ENCODE results near the gene DLST. TPM values are rescaled to one million over a fixed set of nuclear protein-coding genes. Genes with fewer than 3 reads are reported as not detected.
A peak's percentile ranks its signal among the peaks of the same experiment; 100 is the strongest.
"Not testable (repeated sequence)": the region's sequence is repeated elsewhere in the genome, so short reads cannot be mapped to it uniquely, and the experiment has no call there.

Gene DLST
- total RNA-seq, 2 experiments from 2014 or later = 106 to 119 TPM

- DNase-seq = no peak
- Mint-ChIP-seq H3K27me3 (peaks cover 16% of the 10 kb centered on the region), H3K4me1 (peaks cover 8% of the 10 kb centered on the region), H3K9me3 (ENCODE audit: low read depth) (no peaks in the 10 kb centered on the region), H3K27ac (no peak overlapping the region), H3K4me3 (no peak overlapping the region), H3K36me3 (no peaks in the 10 kb centered on the region)
- no peak for ATAC-seq
- CTCF ChIA-PET = interaction anchor here (1.1 to 1.3 kb wide), 2 partner anchors 76 to 156 kb away, joined by 3 read pairs; no protein-coding TSS in a partner anchor
These were observed 50.7 kb downstream of the DLST start for GRCh38 chr14:74932401-74932901.

DNA sequence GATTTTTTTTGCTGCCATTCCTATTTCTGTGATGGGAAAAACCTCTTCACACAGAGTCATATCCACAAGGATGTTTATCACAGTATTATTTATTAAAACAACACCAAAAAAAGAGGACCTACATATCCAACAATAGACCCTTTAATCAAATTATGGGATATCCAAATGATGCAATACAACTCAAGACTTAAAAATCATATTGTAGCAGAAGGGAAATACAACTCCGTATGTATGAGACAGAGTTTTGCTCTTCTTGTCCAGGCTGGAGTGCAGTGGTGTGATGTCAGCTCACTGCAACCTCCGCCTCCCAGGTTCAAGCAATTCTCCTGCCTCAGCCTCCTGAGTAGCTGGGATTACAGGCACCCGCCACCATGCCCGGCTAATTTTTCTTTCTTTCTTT lies 51.2 kb downstream of the DLST start:
- H3K36me3 Mint-ChIP-seq, DNase-seq, H3K4me1 Mint-ChIP-seq: not testable (repeated sequence)

GRCh38 chr14:74934041-74934440 lies 52.3 kb downstream of the DLST start:
- H3K36me3 Mint-ChIP-seq = no peaks in the 10 kb centered on the region
- H3K9me3 Mint-ChIP-seq (ENCODE audit: low read depth) = no peaks in the 10 kb centered on the region
- CTCF ChIA-PET = interaction anchor here (1.0 to 1.6 kb wide), 5 partner anchors 12 to 155 kb away, joined by 3 to 5 read pairs (median 4); no protein-coding TSS in a partner anchor
- H3K4me3 Mint-ChIP-seq = no peak overlapping the region
- peaks cover 9% of the 10 kb centered on the region for H3K4me1 Mint-ChIP-seq
- H3K27ac Mint-ChIP-seq = no peak overlapping the region
- ATAC-seq = no peak
- DNase-seq = no peak
- peaks cover 10% of the 10 kb centered on the region for H3K27me3 Mint-ChIP-seq

More for the DNA sequence above, 51.2 kb downstream of the DLST start:
- peaks cover 11% of the 10 kb centered on the region for H3K27me3 Mint-ChIP-seq
- not testable (repeated sequence) for H3K4me3 Mint-ChIP-seq; H3K9me3 Mint-ChIP-seq (ENCODE audit: low read depth); ATAC-seq; H3K27ac Mint-ChIP-seq
- CTCF ChIA-PET = interaction anchor here (1.0 to 1.1 kb wide), 2 partner anchors 27 to 155 kb away, joined by 3 read pairs; no protein-coding TSS in a partner anchor

DNA sequence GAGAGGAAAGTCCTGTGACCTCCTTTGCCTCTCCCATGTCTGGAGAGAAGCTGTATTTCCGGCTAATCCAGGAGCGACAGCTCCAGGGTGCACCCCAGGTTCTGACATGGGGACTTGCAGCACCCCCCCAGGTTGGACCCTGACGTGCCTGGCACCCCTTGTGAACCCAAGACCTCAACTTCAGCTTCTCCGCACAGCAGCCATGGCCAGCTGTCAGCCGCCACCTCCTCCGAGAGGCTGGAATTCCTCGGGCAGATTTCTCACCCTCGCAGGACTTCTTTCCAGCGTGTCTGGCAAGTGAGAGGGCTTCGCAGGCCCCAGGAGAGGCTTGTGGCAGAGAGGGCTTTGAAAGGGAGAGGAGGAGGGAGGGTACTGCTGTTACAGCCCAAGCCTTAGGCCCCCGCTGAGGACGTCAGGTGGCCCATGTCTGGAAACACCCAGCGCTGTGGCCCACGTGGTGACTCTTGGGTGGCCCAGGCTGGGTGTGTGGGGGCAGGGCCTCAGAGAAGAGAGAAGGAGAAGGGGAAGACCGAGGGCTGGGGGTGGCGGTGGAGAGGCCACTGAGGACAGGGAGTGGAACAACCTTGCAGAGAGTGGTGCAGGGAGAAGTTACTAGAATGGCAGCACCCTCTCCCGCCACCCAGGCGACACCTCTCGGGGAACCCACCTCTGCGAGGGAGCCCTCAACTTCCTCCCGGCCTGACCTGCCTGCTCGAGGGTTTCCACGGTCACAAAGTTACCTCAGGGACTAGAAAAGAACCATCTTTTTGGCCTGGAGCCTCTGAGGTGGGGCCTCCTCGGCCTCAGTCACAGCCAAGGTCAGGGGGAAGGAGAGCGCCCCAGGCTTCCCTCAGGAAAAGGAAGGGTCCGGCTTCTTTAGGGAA lies 53.0 kb downstream of the DLST start:
- no peaks in the 10 kb centered on the region for H3K9me3 Mint-ChIP-seq (ENCODE audit: low read depth)
- ATAC-seq = no peak
- peaks cover 7% of the 10 kb centered on the region for H3K4me1 Mint-ChIP-seq
- CTCF ChIA-PET = interaction anchor here (1.0 to 1.6 kb wide), 5 partner anchors 12 to 154 kb away, joined by 3 to 5 read pairs (median 4); no protein-coding TSS in a partner anchor
- peaks cover 8% of the 10 kb centered on the region for H3K27me3 Mint-ChIP-seq
- no peak overlapping the region for H3K4me3 Mint-ChIP-seq
- no peak overlapping the region for H3K27ac Mint-ChIP-seq
- H3K36me3 Mint-ChIP-seq = no peaks in the 10 kb centered on the region
- DNase-seq = no peak

DNA sequence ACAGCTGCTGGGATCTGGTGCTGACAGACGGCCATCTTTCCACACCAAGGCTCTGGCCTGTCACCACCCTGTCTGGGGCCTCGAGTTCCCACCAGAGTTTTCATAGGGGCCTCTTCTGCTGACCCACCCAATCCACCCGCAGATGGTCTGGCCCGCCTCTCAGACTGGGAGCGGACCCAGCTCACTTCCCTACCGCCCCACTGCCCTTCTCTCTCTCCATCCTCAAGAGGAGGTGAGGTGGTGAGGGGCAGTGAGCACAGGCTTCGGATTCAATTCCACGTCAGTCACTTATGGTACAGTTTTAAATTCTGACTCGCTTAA lies 53.6 kb downstream of the DLST start:
- Mint-ChIP-seq H3K4me3 (no peak overlapping the region), H3K4me1 (peaks cover 12% of the 10 kb centered on the region), H3K9me3 (ENCODE audit: low read depth) (no peaks in the 10 kb centered on the region), H3K36me3 (no peaks in the 10 kb centered on the region), H3K27ac (no peak overlapping the region), H3K27me3 (peaks cover 7% of the 10 kb centered on the region)
- no peak for DNase-seq
- no peak for ATAC-seq
- CTCF ChIA-PET = interaction anchor here (1.5 kb wide), 1 partner anchor 11 kb away, joined by 4 read pairs; no protein-coding TSS in a partner anchor

- no peaks in the 10 kb centered on the region for H3K36me3 Mint-ChIP-seq
- peaks cover 17% of the 10 kb centered on the region for H3K4me1 Mint-ChIP-seq
- ATAC-seq (no peak), DNase-seq (no peak)
- H3K27ac Mint-ChIP-seq = no peak overlapping the region
- no peaks in the 10 kb centered on the region for H3K9me3 Mint-ChIP-seq (ENCODE audit: low read depth)
- H3K27me3 Mint-ChIP-seq = peaks cover 5% of the 10 kb centered on the region
- CTCF ChIA-PET = interaction anchor here (1.1 to 1.6 kb wide), 4 partner anchors 10 to 152 kb away, joined by 3 to 6 read pairs (median 4); no protein-coding TSS in a partner anchor
- no peak overlapping the region for H3K4me3 Mint-ChIP-seq
These were observed 54.4 kb downstream of the DLST start for GRCh38 chr14:74936151-74936550.

GRCh38 chr14:74936731-74937130 lies 55.0 kb downstream of the DLST start:
- peaks cover 5% of the 10 kb centered on the region for H3K27me3 Mint-ChIP-seq
- CTCF ChIA-PET = interaction anchor here (1.0 to 1.6 kb wide), 5 partner anchors 8 to 152 kb away, joined by 3 to 6 read pairs (median 3); no protein-coding TSS in a partner anchor
- H3K9me3 Mint-ChIP-seq (ENCODE audit: low read depth) = no peaks in the 10 kb centered on the region
- no peak for DNase-seq
- ATAC-seq = no peak
- no peak overlapping the region for H3K27ac Mint-ChIP-seq
- no peak overlapping the region for H3K4me3 Mint-ChIP-seq
- H3K4me1 Mint-ChIP-seq = peaks cover 23% of the 10 kb centered on the region
- H3K36me3 Mint-ChIP-seq = no peaks in the 10 kb centered on the region

GRCh38 chr14:74937171-74937570 lies 55.5 kb downstream of the DLST start:
- H3K27ac Mint-ChIP-seq = no peak overlapping the region
- ATAC-seq (no peak), DNase-seq (no peak)
- peaks cover 5% of the 10 kb centered on the region for H3K27me3 Mint-ChIP-seq
- peaks cover 27% of the 10 kb centered on the region for H3K4me1 Mint-ChIP-seq
- no peak overlapping the region for H3K4me3 Mint-ChIP-seq
- no peaks in the 10 kb centered on the region for H3K36me3 Mint-ChIP-seq
- CTCF ChIA-PET = interaction anchor here (1.0 to 1.6 kb wide), 5 partner anchors 8 to 151 kb away, joined by 3 to 6 read pairs (median 3); no protein-coding TSS in a partner anchor
- H3K9me3 Mint-ChIP-seq (ENCODE audit: low read depth) = no peaks in the 10 kb centered on the region

DNA sequence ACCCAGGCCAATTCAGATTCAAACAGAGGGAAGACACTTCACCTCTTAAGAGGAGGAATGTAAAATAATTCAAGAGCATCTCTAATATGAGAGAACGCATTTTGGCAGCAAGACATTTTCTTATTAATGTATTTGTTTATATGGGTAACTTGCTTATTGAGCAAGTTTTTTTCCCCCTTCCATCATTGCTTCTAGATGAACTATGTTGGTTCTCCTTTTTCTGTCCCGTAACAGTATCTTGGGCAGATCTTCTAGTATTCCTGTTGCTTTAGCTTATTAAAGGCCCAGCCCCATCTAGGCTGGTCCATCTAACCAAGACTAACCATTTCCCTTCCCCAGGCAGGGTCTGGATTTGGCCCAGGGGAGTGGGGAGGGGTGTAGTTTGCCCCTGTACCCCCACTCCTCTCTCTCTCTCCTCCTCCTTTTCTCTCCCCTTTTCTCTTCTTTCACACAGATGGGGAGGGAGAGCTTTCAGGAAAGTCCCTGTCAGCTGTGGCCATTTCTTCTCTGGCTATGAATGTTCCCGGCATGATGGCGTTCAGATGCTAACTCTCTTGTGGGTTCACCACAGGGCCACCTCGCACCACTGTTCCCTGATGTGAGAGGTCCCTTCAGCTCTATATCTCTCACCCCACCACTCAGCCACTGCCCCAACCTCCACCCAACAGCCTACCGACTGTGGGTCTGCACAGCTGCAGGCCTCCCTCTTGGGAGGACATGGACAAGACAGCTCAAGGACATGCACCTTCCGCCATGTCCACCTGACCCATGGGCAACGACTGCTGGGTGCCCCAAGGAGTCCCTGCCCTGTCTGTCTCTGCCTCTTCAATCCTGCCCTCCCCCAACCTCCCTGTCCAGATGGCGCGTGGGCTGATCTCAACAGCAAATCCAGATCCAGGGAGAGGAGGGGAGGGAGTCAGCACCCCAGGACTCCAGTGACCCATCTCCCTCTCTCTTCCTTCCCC lies 57.1 kb downstream of the DLST start:
- Mint-ChIP-seq H3K36me3 (no peaks in the 10 kb centered on the region), H3K9me3 (ENCODE audit: low read depth) (no peaks in the 10 kb centered on the region), H3K4me3 (no peak overlapping the region), H3K27me3 (no peaks in the 10 kb centered on the region), H3K4me1 (peaks cover 28% of the 10 kb centered on the region), H3K27ac (no peak overlapping the region)
- DNase-seq (no peak), ATAC-seq (no peak)
- CTCF ChIA-PET = interaction anchor here (1.0 to 3.4 kb wide), 7 partner anchors 7 to 150 kb away, joined by 3 to 15 read pairs (median 4); no protein-coding TSS in a partner anchor

- ATAC-seq = no peak
- H3K4me3 Mint-ChIP-seq = peak overlapping the region; percentile 62
- peaks cover 28% of the 10 kb centered on the region for H3K4me1 Mint-ChIP-seq
- H3K27ac Mint-ChIP-seq = peak overlapping the region; percentile 87
- no peaks in the 10 kb centered on the region for H3K9me3 Mint-ChIP-seq (ENCODE audit: low read depth)
- CTCF ChIA-PET = interaction anchor here (0.8 to 8.5 kb wide), 13 partner anchors 11 to 350 kb away, joined by 3 to 60 read pairs (median 4); partner anchors contain the start of genes ACYP1, PGF and ZC2HC1C
- no peaks in the 10 kb centered on the region for H3K27me3 Mint-ChIP-seq
- no peaks in the 10 kb centered on the region for H3K36me3 Mint-ChIP-seq
- no peak for DNase-seq
These were observed 59.3 kb downstream of the DLST start for GRCh38 chr14:74940956-74941565.

DNA sequence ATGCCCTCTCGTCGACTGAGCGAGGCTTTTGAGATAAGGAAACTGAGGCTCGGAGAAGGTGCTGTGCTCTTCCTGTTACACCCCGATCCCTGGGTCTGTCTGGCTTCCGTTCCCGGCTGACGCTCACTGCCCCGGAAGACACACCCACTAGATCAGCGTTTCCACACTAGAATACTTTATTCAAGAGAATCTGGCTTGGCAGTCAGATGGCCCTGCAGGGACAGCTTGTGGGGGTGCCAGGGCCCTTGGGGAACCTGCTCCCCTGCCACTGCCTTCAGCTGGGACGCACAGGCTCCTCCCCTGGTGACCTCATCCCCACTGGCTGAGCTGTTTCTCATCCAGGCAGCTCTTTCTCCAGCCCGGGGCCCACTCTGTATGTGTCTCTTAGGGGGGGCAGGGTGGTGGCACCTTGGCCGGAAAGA lies 60.0 kb downstream of the DLST start:
- H3K4me3 Mint-ChIP-seq = peak overlapping the region; percentile 62
- CTCF ChIA-PET = interaction anchor here (0.5 to 8.5 kb wide), 17 partner anchors 10 to 350 kb away, joined by 3 to 60 read pairs (median 3); partner anchors contain the start of genes ACYP1, PGF and ZC2HC1C
- DNase-seq (peak; percentile 80), ATAC-seq (peak; percentile 79)
- no peaks in the 10 kb centered on the region for H3K27me3 Mint-ChIP-seq
- H3K36me3 Mint-ChIP-seq = no peaks in the 10 kb centered on the region
- H3K27ac Mint-ChIP-seq = peak overlapping the region; percentile 87
- no peaks in the 10 kb centered on the region for H3K9me3 Mint-ChIP-seq (ENCODE audit: low read depth)
- peaks cover 32% of the 10 kb centered on the region for H3K4me1 Mint-ChIP-seq

- ATAC-seq = no peak
- peaks cover 32% of the 10 kb centered on the region for H3K4me1 Mint-ChIP-seq
- peak overlapping the region; percentile 62 for H3K4me3 Mint-ChIP-seq
- no peak for DNase-seq
- H3K27me3 Mint-ChIP-seq = no peaks in the 10 kb centered on the region
- peak overlapping the region; percentile 87 for H3K27ac Mint-ChIP-seq
- no peaks in the 10 kb centered on the region for H3K36me3 Mint-ChIP-seq
- CTCF ChIA-PET = interaction anchor here (0.5 to 8.5 kb wide), 17 partner anchors 10 to 351 kb away, joined by 3 to 60 read pairs (median 3); partner anchors contain the start of genes ACYP1, PGF and ZC2HC1C
- no peaks in the 10 kb centered on the region for H3K9me3 Mint-ChIP-seq (ENCODE audit: low read depth)
These were observed 60.5 kb downstream of the DLST start for GRCh38 chr14:74942181-74942580.
